Colonic mucosa (tissue), 4 donors: ENCODE results near the gene TNS2. TPM values are rescaled to one million over a fixed set of nuclear protein-coding genes. Genes with fewer than 3 reads are reported as not detected.

Experiments used
- DNase-seq: peaks from one replicate; pipeline ENCODE4 v3.0.0-alpha.2; 2020
- H3K27ac ChIP-seq: fragments of 200-600 bp; one replicate; pipeline ENCODE4 v1.8.0; 2021
- H3K27me3 ChIP-seq: fragments of 200-600 bp; one replicate; pipeline ENCODE4 v1.8.0; 2021
- H3K36me3 ChIP-seq: fragments of 200-600 bp; one replicate; pipeline ENCODE4 v1.8.0; 2021
- H3K4me1 ChIP-seq: fragments of 200-600 bp; one replicate; pipeline ENCODE4 v1.8.0; 2021; ENCODE audit warnings: mild to moderate bottlenecking
- H3K4me3 ChIP-seq: fragments of 200-600 bp; one replicate; pipeline ENCODE4 v1.8.0; 2021
- H3K9ac ChIP-seq, 2 donors: one replicate each; pipeline ENCODE4 v1.7.0; 2013; ENCODE audit warnings: control low read depth in 2 of 2, low read depth in 2 of 2, low read length in 2 of 2
- H3K9me3 ChIP-seq: fragments of 200-600 bp; one replicate; pipeline ENCODE4 v1.8.0; 2021
- intact Hi-C: fragments of 100-400 bp; cut with DNase I; formaldehyde crosslinking; loops from one replicate; pipeline ENCODE4 v1.14.1; 2022
- total RNA-seq, 2 donors: library from RNA; stranded (reverse); fragmentation: NEBNext Ultra II Directional in 1 of 2; extraction: Animal tissue kit (Norgen Biotek cat#: 25700) in 1 of 2; gene quantifications; one replicate each; pipeline ENCODE4 v1.2.1, GENCODE V29; 2021
- TF ChIP-seq, protein P1 (sequence below): fragments of 200-600 bp; IDR thresholded peaks from one replicate; pipeline ENCODE4 v1.8.0; 2022; ENCODE audit warnings: antibody characterized with exemption, mild to moderate bottlenecking
- donor health status: healthy.
- donor health status: DM: no; HTN: no; CAD: no.
- donor health status: DM: no; HTN: no; CAD: no.

The TNS2 gene
- total RNA-seq, 2 donors from 2014 or later: 26.0 to 27.1 TPM

DNA sequence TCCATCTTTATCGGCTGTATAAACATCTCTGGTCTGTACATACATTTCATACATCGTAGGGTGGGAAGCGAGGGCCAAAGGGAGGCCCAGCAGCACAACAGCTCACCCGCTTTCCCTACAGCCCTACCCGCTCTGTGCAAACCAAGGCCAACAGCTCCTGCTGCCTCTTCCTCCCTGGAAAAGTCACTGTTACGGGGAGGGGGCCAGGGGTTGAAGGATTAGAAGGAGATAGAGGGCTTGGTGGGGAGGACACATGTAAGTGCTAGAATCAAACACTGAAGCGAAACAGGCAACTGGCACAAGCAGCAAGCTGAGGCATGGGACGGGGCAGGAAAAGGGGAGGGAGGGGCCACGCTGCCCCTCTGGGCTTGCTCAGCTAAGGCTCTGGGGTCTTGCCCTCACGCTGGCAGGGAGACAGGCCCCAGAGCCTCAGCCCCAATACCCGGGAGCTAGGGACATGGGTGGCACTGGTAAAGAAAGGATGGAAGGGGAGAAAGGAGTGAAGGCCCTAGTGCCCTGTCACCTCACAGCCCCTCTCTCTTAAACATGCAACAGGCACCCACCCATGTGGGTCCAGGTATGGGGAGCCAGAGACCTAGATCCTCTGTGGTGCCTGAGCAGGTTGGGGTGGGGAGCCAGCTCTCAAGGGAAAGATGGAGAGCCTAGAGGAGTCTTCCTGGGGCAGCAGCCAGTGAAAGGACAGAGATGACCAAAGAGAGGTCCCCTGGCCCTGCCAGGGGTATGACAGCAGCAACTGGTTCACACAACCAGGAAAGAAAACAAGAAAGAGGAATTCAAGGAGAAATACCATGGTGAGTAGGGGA is 15.0 kb downstream of the TNS2 start:
- Histone ChIP-seq H3K9ac (no peak overlapping the region), H3K4me3 (no peak overlapping the region), H3K9me3 (no peaks in the 10 kb centered on the region), H3K4me1 (peaks cover 12% of the 10 kb centered on the region), H3K36me3 (no peaks in the 10 kb centered on the region), H3K27ac (no peak overlapping the region), H3K27me3 (no peaks in the 10 kb centered on the region)
- TF ChIP-seq, protein P1, sequence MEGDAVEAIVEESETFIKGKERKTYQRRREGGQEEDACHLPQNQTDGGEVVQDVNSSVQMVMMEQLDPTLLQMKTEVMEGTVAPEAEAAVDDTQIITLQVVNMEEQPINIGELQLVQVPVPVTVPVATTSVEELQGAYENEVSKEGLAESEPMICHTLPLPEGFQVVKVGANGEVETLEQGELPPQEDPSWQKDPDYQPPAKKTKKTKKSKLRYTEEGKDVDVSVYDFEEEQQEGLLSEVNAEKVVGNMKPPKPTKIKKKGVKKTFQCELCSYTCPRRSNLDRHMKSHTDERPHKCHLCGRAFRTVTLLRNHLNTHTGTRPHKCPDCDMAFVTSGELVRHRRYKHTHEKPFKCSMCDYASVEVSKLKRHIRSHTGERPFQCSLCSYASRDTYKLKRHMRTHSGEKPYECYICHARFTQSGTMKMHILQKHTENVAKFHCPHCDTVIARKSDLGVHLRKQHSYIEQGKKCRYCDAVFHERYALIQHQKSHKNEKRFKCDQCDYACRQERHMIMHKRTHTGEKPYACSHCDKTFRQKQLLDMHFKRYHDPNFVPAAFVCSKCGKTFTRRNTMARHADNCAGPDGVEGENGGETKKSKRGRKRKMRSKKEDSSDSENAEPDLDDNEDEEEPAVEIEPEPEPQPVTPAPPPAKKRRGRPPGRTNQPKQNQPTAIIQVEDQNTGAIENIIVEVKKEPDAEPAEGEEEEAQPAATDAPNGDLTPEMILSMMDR: no peak
- intact Hi-C loops: loop anchor here (5.0 kb wide), 1 partner anchor 132 kb away; no protein-coding TSS in a partner anchor
- DNase-seq: no peak

DNA sequence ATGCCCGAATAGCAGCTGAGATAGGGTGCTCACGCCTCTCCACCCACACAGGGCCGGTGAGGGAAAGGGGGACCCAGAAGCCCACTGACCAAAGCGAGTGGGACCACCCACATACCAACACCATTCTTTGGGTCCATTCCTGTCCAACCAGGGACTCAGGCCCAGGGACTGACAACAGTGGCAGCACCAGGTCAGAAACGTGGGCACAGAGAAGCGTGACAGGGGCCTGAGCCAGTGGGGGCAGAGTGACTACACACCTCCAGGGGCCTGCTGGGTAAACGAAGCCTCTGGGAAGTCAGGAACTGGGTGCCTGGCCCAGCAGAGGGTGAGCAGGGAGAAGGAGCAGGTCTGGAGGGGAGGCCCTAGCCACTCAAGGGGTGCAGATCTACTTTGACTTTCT is 15.6 kb downstream of the TNS2 start:
- no peak for DNase-seq
- Histone ChIP-seq H3K4me1 (peaks cover 11% of the 10 kb centered on the region), H3K4me3 (no peak overlapping the region), H3K27me3 (no peaks in the 10 kb centered on the region), H3K36me3 (no peaks in the 10 kb centered on the region), H3K9me3 (no peaks in the 10 kb centered on the region), H3K9ac (no peak overlapping the region), H3K27ac (no peak overlapping the region)
- TF ChIP-seq, protein P1: no peak
- intact Hi-C loops: loop anchor here (5.0 kb wide), 1 partner anchor 132 kb away; no protein-coding TSS in a partner anchor

DNA sequence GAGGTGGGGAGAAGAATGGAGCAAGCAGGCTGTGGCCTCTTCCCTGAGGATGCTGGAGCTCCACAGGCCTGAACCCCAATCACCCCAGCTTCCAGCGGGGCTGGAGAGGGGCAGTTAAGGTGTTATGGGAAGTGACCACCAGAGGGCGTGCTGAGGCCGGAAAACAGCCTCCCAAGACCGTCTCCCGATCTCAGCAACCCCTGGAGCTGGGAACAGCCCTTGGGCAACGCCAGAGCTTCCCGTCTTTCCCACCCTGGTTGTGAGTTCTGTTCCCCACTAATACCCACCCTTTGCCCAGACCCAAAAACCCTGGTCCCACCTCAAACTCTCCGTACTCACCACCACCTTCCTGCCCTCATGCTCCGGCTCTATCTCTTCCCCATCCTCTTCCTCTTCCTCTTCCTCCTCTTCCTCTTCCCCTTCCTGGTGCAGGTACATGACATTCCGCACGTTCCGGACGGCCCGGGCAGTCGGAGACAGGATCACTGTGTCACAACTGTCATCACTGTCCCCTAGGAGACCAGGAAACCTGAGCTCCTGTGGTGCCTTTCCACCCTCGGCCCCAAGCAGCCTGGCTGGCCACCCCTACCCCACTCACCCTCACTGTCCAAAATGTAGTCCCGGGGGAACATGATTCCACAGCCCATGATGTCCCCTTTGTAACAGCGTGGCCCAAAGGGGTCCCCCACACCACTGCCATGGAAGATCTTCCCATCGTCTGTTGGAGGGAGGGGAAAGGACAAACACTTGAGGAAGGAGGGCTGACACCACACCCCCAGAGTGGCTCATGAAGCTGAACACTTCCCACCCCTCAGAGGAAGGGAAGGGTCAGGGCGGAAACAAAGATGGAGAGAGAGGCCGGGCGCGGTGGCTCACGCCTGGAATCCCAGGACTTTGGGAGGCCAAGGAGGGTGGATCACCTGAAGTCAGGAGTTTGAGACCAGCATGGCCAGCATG is 16.4 kb downstream of the TNS2 start:
- DNase-seq: peak; percentile 82
- Histone ChIP-seq H3K9ac (no peak overlapping the region), H3K9me3 (no peaks in the 10 kb centered on the region), H3K4me1 (peaks cover 3% of the 10 kb centered on the region), H3K4me3 (no peak overlapping the region), H3K27me3 (no peaks in the 10 kb centered on the region), H3K36me3 (no peaks in the 10 kb centered on the region), H3K27ac (no peak overlapping the region)
- intact Hi-C loops: loop anchor here (2.0 to 5.0 kb wide), 2 partner anchors 33 to 131 kb away; no protein-coding TSS in a partner anchor
- TF ChIP-seq, protein P1: peak; percentile 85

DNA sequence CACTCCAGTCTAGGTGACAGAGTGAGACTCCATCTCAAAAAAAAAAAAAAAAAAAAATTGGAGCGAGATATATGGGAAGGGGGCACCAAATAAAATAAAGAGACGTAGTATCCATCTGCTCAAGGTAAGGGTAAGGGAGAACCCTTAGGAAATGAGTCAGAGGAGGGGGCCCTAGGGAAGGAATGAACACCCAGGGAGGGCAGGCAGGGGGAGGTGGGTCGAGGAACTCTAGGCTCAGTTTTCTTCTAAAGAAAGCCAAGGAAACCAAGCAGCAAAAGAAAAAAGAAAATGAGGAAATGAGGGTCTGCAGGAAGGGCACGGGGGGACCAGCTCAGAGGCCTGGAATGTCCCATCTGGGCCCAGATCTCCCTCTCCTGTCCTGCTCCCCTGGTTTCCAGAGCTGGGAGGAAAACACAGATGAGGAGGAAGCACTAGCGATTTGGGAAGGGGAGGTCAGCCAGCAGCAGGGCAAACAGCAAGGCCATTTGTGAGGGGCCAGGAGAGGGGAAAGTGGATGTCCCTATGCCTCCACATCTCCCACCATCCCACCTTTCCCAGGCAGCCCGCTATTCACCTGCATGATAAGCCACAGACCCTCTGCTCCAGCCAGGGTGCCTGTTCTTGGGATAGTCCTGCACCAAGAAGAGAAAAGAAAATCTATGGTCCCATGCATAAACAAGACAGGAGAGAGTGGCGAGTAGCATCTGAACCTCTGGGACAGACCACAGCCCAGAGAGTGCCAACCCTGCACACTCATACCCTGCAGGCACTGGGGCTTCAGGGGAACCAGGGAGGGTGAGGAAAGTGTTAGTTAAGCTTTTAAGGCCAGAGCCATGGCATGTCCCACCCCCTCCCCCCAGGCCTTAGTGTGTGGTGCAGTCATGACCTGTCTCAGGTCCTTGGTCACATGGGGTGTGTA is 17.5 kb downstream of the TNS2 start:
- Histone ChIP-seq H3K4me1 (no peaks in the 10 kb centered on the region), H3K27ac (no peak overlapping the region), H3K9ac (no peak overlapping the region), H3K36me3 (no peaks in the 10 kb centered on the region), H3K27me3 (no peaks in the 10 kb centered on the region), H3K4me3 (no peak overlapping the region), H3K9me3 (no peaks in the 10 kb centered on the region)
- no peak for DNase-seq
- TF ChIP-seq, protein P1: no peak
- intact Hi-C loops: loop anchor here (2.0 to 5.0 kb wide), 2 partner anchors 31 to 130 kb away; no protein-coding TSS in a partner anchor
